Heart left ventricle (tissue), 16 donors: Measurements from ENCODE around the gene THAP3. TPM values are rescaled to one million over a fixed set of nuclear protein-coding genes. Genes with fewer than 3 reads are reported as not detected.

ENCODE experiments used
- ATAC-seq, 4 donors: fragments of 200-7000 bp; cut with Tn5 transposase; one replicate each; pipeline ENCODE4 v1.9.1; 2020 to 2022; ENCODE audit warnings: moderate library complexity in 4 of 4, mild to moderate bottlenecking in 3 of 4, moderate number of reproducible peaks in 1 of 4
- DNase-seq, 5 donors: peaks; one replicate each; pipeline ENCODE4 v3.0.0-alpha.2; 2020
- H3K27ac ChIP-seq, 12 donors: fragments of 200-600 bp; sonication (generic) in 4 of 12; one replicate each; pipeline versions ENCODE4 v1.5.0 to v1.8.0; 2016 to 2022; ENCODE audit warnings: mild to moderate bottlenecking in 2 of 12
- H3K27me3 ChIP-seq, 9 donors: fragments of 200-600 bp; sonication (generic) in 2 of 9; one replicate each; pipeline versions ENCODE4 v1.5.1 to v1.8.0; 2016 to 2022; ENCODE audit warnings: mild to moderate bottlenecking in 3 of 9
- H3K36me3 ChIP-seq, 9 donors: fragments of 200-600 bp; sonication (generic) in 2 of 9; one replicate each; pipeline versions ENCODE4 v1.5.0 to v1.8.0; 2018 to 2022; ENCODE audit warnings: mild to moderate bottlenecking in 2 of 9
- H3K4me1 ChIP-seq, 12 donors: fragments of 200-600 bp; sonication (generic) in 4 of 12; one replicate each; pipeline versions ENCODE4 v1.5.0 to v1.8.0; 2016 to 2022; ENCODE audit warnings: mild to moderate bottlenecking in 3 of 12
- H3K4me3 ChIP-seq, 12 donors: fragments of 200-600 bp; sonication (generic) in 4 of 12; one replicate each; pipeline versions ENCODE4 v1.5.0 to v1.8.0; 2017 to 2022; ENCODE audit warnings: mild to moderate bottlenecking in 9 of 12, moderate library complexity in 4 of 12
- H3K9me3 ChIP-seq, 12 donors: fragments of 200-600 bp; sonication (generic) in 4 of 12; one replicate each; pipeline versions ENCODE4 v1.5.0 to v1.8.0; 2016 to 2022; ENCODE audit warnings: mild to moderate bottlenecking in 1 of 12
- CTCF ChIP-seq, 12 donors: fragments of 200-600 bp; sonication (generic) in 4 of 12; IDR thresholded peaks; one replicate each; pipeline versions ENCODE4 v1.5.0 to v1.8.0; 2018 to 2022; ENCODE audit warnings: antibody characterized with exemption in 12 of 12, mild to moderate bottlenecking in 5 of 12
- POLR2A ChIP-seq, 2 donors: fragments of 450-650 bp; IDR thresholded peaks; one replicate each; pipeline ENCODE4 v1.6.1; 2017; ENCODE audit warnings: antibody characterized with exemption in 2 of 2, mild to moderate bottlenecking in 2 of 2, moderate library complexity in 2 of 2
- WGBS, 4 donors: extraction: QIAGEN DNeasy Blood & Tissue Kit in 2 of 4; methylation state at CpG; one replicate each; pipeline versions ENCODE4 v1.1.5 to v1.1.7; 2013 to 2018; 5-methylcytosine and 5-hydroxymethylcytosine counted together
- intact Hi-C, 10 donors: fragments of 100-400 bp; cut with DNase I; formaldehyde crosslinking; loops; one replicate each; pipeline versions ENCODE4 v1.11.1 to v1.14.2; 2022
- polyA plus RNA-seq, 2 donors: library from polyadenylated mRNA; stranded (reverse); fragments of 200-250 nt; gene quantifications; one replicate each; pipeline ENCODE4 v1.2.3, GENCODE V29; 2013
- total RNA-seq, 9 donors: library from RNA; depleted of rRNA in 2 of 9; stranded (reverse); fragments of >200 nt in 2 of 9; fragmentation: NEBNext Ultra II Directional in 3 of 9; extraction: Animal tissue kit (Norgen Biotek cat#: 25700) in 3 of 9; gene quantifications; one replicate each; pipeline versions ENCODE4 v1.1.0 to v1.2.4, GENCODE V29; 2016 to 2023
- donor health status: ischemic (EF 13 %, LVEDD 7.1; RV severe dilation, severe dysfunction).
- donor health status: healthy with polysubstance abuse.
- donor health status: DM: no; HTN: yes; CAD: no.
- donor health status: DM: no; HTN: no; CAD: no.
- donor health status: ischemic (EF 25% LVEDD 6.9; RV normal size, moderate dysfunction).
- donor health status: ischemic (EF 25% LVEDD 5.7; RV mildly dilated, moderate dysfunction).
- donor health status: healthy.
- donor health status: DM: yes; HTN: yes; CAD: no.
- donor health status: ischemic (EF 35%, LVEDD 5.7; RV mildly dilated, moderate dysfunction).
- donor health status: nonischemic (EF 11% LVEDD 7.7; RV severe dilation, severe dysfunction).
- donor health status: DM: yes; HTN: yes; CAD: no.
- donor health status: PGD.
- donor health status: ischemic (EF 29% LVEDD 5.4; RV normal size, mild dysfunction).
- donor health status: nonischemic (EF 23%, LVEDD 6.1; RV moderate dilation, normal function).

Gene THAP3
- total and polyA plus RNA-seq, 11 donors = 7.5 to 22.1 (median 14.0) TPM

DNA sequence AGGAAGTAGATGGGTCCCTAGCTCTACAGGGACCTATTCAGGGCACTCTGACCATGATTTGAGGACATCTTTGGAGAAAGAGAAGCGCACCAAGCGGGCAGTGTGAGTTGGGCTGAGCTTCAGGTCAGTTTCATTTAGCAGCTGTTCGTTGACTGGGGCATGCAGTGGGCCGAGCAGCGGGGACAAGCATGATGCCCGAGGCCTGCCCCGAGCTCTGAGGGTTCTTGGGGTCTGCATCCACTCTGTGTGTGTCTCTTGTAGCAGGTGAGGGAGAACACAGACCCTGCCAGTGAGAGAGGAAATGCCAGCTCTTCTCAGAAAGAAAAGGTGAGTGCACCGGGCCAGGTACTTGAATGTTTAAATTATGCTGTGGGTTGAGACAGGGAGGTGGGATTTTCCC lies 5.4 kb downstream of the THAP3 start:
- 89 to 93% (median 91%) methylated on average over 8 of the region's 8 CpGs for WGBS, 4 donors
- intact Hi-C loops = loop anchor here in 2 of 10 donors (5.0 to 10.0 kb wide), 2 partner anchors 73 to 145 kb away; partner anchors contain the start of gene TAS1R1 (in 1 of the 2)
- H3K9me3 ChIP-seq = no peaks in the 10 kb centered on the region
- H3K27me3 ChIP-seq = no peaks in the 10 kb centered on the region
- DNase-seq = no peak
- TF ChIP-seq POLR2A (IDR thresholded peaks at IDR 0.05) (no peak), CTCF (IDR thresholded peaks at IDR 0.05) (no peak)
- H3K36me3 ChIP-seq = peaks cover 0 to 77% (median 71%) of the 10 kb centered on the region in 9 donors
- no peak for ATAC-seq
- no peak overlapping the region for H3K4me3 ChIP-seq
- no peak overlapping the region for H3K27ac ChIP-seq
- H3K4me1 ChIP-seq = peaks cover 0 to 26% (median 11%) of the 10 kb centered on the region in 12 donors

- ATAC-seq (no peak), DNase-seq (no peak)
- intact Hi-C loops = loop anchor here in 2 of 10 donors (5.0 to 10.0 kb wide), 2 partner anchors 74 to 146 kb away; partner anchors contain the start of gene TAS1R1 (in 1 of the 2)
- no peak for TF ChIP-seq POLR2A (IDR thresholded peaks at IDR 0.05)
- WGBS, 4 donors = 96 to 100% (median 98%) methylated on average over 8 of the region's 8 CpGs
- Histone ChIP-seq H3K36me3 (peaks cover 0 to 87% (median 81%) of the 10 kb centered on the region in 9 donors), H3K27me3 (no peaks in the 10 kb centered on the region), H3K27ac (no peak overlapping the region), H3K9me3 (no peaks in the 10 kb centered on the region), H3K4me1 (peaks cover 0 to 21% (median 8%) of the 10 kb centered on the region in 12 donors), H3K4me3 (no peak overlapping the region)
Observed at GRCh38 chr1:6631058-6631457, 6.4 kb downstream of the THAP3 start.

DNA sequence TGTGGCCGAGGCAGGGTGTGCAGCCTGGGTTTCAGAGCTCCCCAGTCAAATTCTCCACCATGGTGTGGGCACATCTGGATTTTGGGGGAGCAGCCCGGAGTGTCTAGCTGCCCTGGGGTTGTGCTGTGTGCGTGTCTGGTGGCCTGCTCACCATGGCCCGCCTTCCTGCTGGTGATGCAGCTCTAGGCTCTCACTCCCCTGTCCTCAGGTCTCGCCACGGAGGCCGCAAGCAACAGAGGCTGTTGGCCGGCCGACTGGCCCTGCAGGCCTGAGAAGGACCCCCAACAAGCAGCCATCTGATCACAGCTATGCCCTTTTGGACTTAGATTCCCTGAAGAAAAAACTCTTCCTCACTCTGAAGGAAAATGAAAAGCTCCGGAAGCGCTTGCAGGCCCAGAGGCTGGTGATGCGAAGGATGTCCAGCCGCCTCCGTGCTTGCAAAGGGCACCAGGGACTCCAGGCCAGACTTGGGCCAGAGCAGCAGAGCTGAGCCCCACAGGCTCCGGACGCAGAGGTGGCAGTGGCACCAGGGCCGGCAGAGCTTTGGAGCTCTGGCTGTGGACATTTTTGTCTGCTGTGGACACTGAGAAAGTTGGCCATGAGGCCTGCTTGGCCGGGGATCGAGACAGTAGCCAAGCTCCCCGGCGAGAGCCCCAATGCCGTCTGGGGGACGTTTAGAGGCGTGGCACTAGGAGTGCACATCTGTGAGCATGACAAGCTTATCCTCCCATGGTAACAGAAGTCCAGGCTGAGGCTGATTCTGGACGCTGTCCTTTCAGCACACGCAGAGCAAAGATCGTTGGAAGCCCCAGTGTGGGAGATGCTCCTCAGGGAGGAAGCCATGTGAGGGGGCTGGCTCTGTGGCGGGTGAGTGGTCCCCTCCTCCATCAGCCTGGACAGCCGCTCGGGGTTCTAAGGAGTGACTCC lies 8.2 kb downstream of the THAP3 start:
- 81 to 86% (median 84%) methylated on average over 27 to 30 of the region's 30 CpGs for WGBS, 4 donors

More for the DNA sequence above, 8.2 kb downstream of the THAP3 start:
- intact Hi-C loops = loop anchor here in 2 of 10 donors (5.0 to 10.0 kb wide), 2 partner anchors 76 to 148 kb away; partner anchors contain the start of gene TAS1R1 (in 1 of the 2)
- Histone ChIP-seq H3K27ac (no peak overlapping the region), H3K36me3 (peaks cover 0 to 100% (median 96%) of the 10 kb centered on the region in 9 donors), H3K27me3 (no peaks in the 10 kb centered on the region), H3K4me1 (peaks cover 0 to 9% (median 0%) of the 10 kb centered on the region in 12 donors), H3K9me3 (no peaks in the 10 kb centered on the region), H3K4me3 (no peak overlapping the region)
- no peak for TF ChIP-seq POLR2A (IDR thresholded peaks at IDR 0.05)
- no peak for TF ChIP-seq CTCF (IDR thresholded peaks at IDR 0.05)
- DNase-seq (no peak), ATAC-seq (peak in 1 of 4 donors; percentile 2)
